ENCODE results near the gene TAS1R2.
"Not testable (repeated sequence)": the region's sequence is repeated elsewhere in the genome, so short reads cannot be mapped to it uniquely, and the experiment has no call there.

The TAS1R2 gene

DNA sequence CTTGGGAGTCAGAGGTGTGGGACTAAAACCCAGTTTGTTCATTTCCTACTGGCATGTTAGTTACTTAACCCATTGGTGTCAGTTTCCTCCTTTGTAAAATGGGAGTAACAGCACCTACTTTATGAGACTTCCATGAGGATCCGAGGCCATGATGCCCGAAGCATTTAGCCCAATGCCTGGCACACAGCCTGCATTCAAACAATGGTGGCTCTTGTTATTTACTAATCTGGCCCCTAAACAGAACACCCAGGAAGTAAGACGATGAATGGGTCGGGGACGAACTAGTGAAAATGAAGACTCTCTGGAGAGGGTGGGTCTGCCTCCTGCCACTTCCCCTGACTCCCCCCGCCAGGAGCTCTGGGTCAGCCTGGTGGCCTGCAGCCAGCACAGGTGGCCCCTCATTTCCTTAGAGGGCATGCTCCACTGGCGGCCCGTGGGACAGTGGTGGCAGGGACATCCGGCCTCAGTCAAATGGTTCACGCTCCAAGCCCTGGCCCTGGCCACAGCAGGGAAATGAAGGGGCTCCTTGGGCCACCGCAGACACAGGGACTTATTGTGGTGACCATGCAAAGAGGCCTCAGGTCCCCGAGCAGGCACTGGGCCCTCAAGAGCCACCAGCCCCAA is 9.5 kb upstream of the TAS1R2 start:
- no peak for DNase-seq (ENCODE audit: low spot score)

DNA sequence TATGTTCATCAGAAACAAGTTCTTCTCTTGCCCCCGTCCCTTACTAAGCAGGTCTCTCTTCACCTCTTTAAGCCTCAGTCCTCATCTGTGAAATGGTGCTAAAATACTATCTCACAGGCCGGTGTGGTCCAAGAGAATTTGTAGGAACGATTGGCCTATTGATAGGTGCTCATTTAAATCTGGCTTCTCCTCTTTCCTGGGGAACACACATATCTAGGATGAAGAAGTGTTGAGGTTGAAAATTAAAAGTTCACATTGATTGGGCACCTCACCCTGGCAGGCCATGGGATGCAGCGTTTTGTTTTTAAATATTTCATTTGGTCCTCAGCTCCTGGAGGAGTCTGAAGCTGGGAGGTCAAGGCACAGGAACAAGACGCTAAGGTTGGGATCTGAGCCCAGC is 8.9 kb upstream of the TAS1R2 start:
- DNase-seq (ENCODE audit: low spot score): no peak

- no peak for DNase-seq (ENCODE audit: low spot score)
Measured at GRCh38 chr1:18866846-18867245, 7.4 kb upstream of the TAS1R2 start.

DNA sequence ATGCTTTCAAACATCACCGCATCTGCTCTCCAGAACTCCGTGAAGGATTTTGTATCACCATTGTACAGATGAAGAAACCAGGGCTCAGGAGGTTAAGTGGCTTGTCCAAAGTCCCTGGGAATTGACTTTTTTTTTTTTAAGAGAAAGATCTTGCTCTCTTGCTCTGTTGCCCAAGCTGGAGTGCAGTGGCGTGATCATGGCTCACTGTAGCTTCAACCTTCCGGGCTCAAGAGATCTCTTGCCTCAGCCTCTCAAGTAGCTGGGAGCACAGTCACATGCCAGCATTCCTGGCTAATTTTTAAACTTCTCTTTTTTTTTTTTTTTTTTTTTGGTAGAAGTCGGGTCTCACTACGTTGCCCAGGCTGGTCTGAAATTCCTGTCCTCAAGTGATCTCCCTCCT is 6.9 kb upstream of the TAS1R2 start:
- no peak for DNase-seq (ENCODE audit: low spot score)

GRCh38 chr1:18865176-18865575 is 5.7 kb upstream of the TAS1R2 start:
- DNase-seq (ENCODE audit: low spot score): no peak

DNA sequence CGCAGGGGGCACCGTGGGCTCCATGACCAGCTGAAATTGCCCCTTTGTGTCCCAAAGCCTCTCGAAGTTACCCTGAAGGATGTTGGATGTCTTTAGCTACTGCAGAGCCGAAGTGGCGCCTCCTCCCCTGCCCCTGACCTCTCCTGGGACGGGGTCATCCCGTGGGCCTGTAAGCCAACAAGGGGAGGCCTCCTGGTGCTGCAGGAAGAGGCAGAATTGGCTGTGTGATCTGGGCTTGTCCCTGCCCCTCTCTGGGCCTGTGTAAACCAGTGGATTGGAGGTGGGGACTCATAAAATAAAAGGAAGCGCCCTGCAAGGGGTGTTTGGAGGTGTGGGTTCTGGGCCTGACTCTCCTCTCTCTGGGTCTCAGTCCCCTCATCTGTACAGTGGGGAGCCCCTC is 2.1 kb upstream of the TAS1R2 start:
- DNase-seq (ENCODE audit: low spot score): no peak

DNA sequence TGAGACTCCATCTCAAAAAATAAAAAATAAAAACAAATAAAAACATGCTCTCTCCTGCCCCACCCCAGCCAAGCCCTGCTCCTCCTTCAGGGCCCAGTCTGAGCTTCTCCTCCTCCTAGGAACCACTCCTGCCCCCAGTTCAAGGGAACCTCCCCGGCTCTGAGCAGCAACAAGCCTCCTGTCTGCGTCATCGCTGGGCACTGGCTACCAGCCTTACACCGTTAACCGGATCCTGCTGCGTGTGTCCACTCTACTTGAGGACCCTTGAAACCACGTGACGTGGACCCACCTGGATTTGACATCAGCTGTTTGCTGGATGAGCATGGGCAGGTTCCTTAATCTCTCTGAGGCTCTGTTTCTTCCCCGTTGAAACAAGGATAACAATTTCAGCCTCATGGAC is 1.6 kb upstream of the TAS1R2 start:
- no peak for DNase-seq (ENCODE audit: low spot score)

GRCh38 chr1:18858070-18858688 is 1.3 kb downstream of the TAS1R2 start:
- no peak for DNase-seq (ENCODE audit: low spot score)

DNA sequence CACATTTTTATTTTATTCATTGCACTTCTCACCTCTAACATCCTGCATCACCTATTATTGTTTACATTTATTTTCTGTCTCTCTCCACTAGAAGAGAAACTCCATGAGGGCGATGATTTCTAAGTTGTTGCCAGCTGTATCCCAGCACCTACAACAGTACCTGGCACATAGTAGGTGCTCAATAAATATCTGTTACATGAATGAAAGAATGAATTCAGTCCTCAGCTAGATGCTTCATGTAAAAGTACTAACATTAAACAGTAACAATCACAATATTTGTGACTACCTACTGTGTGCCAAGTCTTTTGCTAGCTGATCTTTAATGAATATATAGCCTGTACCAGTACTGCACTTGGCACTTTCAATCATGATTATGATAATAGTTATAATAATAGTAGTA is 3.0 kb downstream of the TAS1R2 start:
- no peak for DNase-seq (ENCODE audit: low spot score)

DNA sequence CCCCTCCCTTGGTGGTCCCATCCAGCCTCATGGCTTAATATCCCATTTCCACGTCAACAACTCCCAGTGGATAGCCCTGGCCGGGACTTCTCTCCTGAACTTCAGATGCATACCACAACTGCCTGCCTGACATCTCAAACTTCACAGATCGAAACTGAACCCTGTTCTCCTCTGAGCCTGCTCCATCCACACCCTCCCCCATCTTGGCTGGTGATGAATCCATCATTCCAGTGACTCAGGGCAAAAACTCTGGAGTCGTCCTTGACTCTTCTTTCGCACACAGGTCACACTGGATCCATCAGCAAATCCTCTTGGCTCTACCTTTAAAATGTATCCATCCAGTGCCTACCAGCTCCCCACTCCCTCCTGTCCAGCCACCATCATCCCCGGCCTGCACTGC is 3.9 kb downstream of the TAS1R2 start:
- DNase-seq (ENCODE audit: low spot score): no peak

GRCh38 chr1:18854331-18855025 is 5.0 kb downstream of the TAS1R2 start:
- DNase-seq (ENCODE audit: low spot score): no peak

- no peak for DNase-seq (ENCODE audit: low spot score)
Measured at GRCh38 chr1:18852501-18852900, 7.0 kb downstream of the TAS1R2 start.

- no peak for DNase-seq (ENCODE audit: low spot score)
Measured at GRCh38 chr1:18849261-18849711, 10.2 kb downstream of the TAS1R2 start.

DNA sequence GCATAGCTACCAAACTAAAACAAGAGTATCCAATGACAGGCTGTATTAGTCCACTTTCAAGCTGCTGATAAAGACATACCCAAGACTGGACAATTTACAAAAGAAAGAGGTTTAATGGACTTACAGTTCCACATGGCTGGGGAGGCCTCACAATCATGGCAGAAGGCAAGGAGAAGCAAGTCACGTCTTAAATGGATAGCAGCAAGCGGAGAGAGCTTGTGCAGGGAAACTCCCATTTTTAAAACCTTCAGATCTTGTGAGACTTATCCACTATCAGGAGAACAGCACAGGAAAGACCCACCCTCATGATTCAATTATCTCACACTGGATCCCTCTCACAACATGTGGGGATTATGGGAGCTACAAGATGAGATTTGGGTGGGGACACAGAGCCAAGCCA is 11.7 kb downstream of the TAS1R2 start:
- not testable (repeated sequence) for DNase-seq (ENCODE audit: low spot score)

DNA sequence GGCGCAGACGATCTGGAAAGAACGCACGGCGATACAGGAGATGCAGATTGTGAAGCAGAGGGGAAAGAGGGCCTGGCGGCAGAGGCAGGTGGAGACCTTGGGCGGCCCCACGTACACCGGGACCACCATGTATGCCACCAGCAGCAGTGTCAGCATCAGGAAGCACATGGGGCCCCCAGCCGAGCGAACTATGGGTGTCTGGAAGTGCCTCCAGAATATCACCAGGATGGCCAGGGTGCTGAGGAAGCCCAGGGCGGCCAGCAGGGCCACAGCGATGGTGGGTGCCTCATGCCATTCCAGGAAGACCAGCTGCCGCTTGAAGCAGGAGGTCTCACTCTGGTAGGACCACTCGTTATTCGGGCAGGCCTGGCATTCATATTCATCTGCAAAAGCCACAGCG is 19.3 kb downstream of the TAS1R2 start:
- no peak for DNase-seq (ENCODE audit: low spot score)

- no peak for DNase-seq (ENCODE audit: low spot score)
Measured at GRCh38 chr1:18836654-18837053, 22.8 kb downstream of the TAS1R2 start.

GRCh38 chr1:18832319-18832718 is 27.1 kb downstream of the TAS1R2 start:
- not testable (repeated sequence) for DNase-seq (ENCODE audit: low spot score)

- DNase-seq (ENCODE audit: low spot score): no peak
Measured at GRCh38 chr1:18831656-18832055, 27.8 kb downstream of the TAS1R2 start.

GRCh38 chr1:18830596-18830995 is 28.9 kb downstream of the TAS1R2 start:
- DNase-seq (ENCODE audit: low spot score): no peak

GRCh38 chr1:18829671-18830070 is 29.8 kb downstream of the TAS1R2 start:
- no peak for DNase-seq (ENCODE audit: low spot score)

- DNase-seq (ENCODE audit: low spot score): no peak
Measured at GRCh38 chr1:18828224-18828623, 31.2 kb downstream of the TAS1R2 start.

DNA sequence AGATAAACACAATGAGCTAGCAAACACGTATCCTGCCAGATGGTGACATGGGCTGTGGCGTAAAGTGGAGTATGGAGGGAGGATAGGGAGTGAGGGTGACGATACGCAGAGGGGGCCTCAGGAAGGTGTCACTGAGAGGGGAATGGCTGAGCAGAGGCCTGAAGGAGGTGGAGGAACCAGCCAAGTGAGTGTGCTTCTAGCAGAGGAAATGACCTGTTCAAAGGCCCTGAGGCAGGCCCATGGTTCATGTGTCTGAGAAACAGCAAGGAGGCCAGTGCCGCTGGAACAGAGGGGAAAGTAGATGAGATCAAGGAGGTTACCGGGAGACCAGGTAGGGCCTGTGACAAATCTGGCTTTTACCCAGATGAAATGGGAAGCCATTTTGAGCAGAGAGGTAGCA is 36.0 kb downstream of the TAS1R2 start:
- DNase-seq (ENCODE audit: low spot score): no peak

GRCh38 chr1:18820791-18821641 is 38.4 kb downstream of the TAS1R2 start:
- DNase-seq (ENCODE audit: low spot score): peak; percentile 37
